ENCODE measurements around the gene KCNG2.

Gene KCNG2

GRCh38 chr18:79776674-79777073, 21.1 kb upstream of the KCNG2 start:
- H3K14ac ChIP-seq (ENCODE audit: low read length), result no peak overlapping the region
- H3K23ac ChIP-seq (ENCODE audit: low read length), result no peak overlapping the region
- no peak overlapping the region for H3K4ac ChIP-seq (ENCODE audit: low read depth, low read length)
- no peak overlapping the region for H2BK12ac ChIP-seq (ENCODE audit: low read length)
- H3K79me1 ChIP-seq (ENCODE audit: low read length), result no peaks in the 10 kb centered on the region
- H3K9me3 ChIP-seq (ENCODE audit: insufficient read depth, low read depth, low read length), result peaks cover 7% of the 10 kb centered on the region
- H3K4me3 ChIP-seq (ENCODE audit: low read depth, low read length), result no peak overlapping the region
- no peak overlapping the region for H2AFZ ChIP-seq (ENCODE audit: insufficient read depth, low read length, poor library complexity)
- no peak overlapping the region for H3K27ac ChIP-seq (ENCODE audit: low read depth, low read length)
- H3K27me3 ChIP-seq (ENCODE audit: insufficient read depth, low read length), result no peaks in the 10 kb centered on the region
- no peaks in the 10 kb centered on the region for H3K36me3 ChIP-seq (ENCODE audit: control insufficient read depth in 1 of 2, insufficient read depth in 2 of 2, low read length in 2 of 2)
- H4K91ac ChIP-seq (ENCODE audit: low read depth, low read length), result no peak overlapping the region
- no peak overlapping the region for H4K8ac ChIP-seq (ENCODE audit: low read depth, low read length)
- no peaks in the 10 kb centered on the region for H3K4me1 ChIP-seq (ENCODE audit: control insufficient read depth in 1 of 2, insufficient read depth in 2 of 2, low read length in 2 of 2)
- no peak overlapping the region for H2AK5ac ChIP-seq (ENCODE audit: low read length)
- no peak overlapping the region for H2BK120ac ChIP-seq (ENCODE audit: insufficient read depth, low read length, poor library complexity)
- DNase-seq, result no peak
- no CpG with 5 or more reads among the region's 2 CpGs for WGBS (ENCODE audit: extremely low coverage, insufficient coverage, insufficient read length)
- H2BK5ac ChIP-seq (ENCODE audit: low read depth, low read length, poor library complexity), result no peak overlapping the region
- H3K9ac ChIP-seq (ENCODE audit: low read length), result no peak overlapping the region
- no peak overlapping the region for H4K12ac ChIP-seq (ENCODE audit: low read depth, low read length)
- H3K79me2 ChIP-seq (ENCODE audit: control insufficient read depth, insufficient read depth, low read length, poor library complexity), result no peaks in the 10 kb centered on the region
- no peak overlapping the region for H3K4me2 ChIP-seq (ENCODE audit: low read length)
- H3K18ac ChIP-seq (ENCODE audit: low read length), result no peak overlapping the region

- no peak overlapping the region for H3K27ac ChIP-seq (ENCODE audit: low read depth, low read length)
- no peak overlapping the region for H3K4me3 ChIP-seq (ENCODE audit: low read depth, low read length)
- no peaks in the 10 kb centered on the region for H3K27me3 ChIP-seq (ENCODE audit: insufficient read depth, low read length)
- H3K4me2 ChIP-seq (ENCODE audit: low read length), result no peak overlapping the region
- no peaks in the 10 kb centered on the region for H3K4me1 ChIP-seq (ENCODE audit: control insufficient read depth in 1 of 2, insufficient read depth in 2 of 2, low read length in 2 of 2)
- no peak overlapping the region for H4K91ac ChIP-seq (ENCODE audit: low read depth, low read length)
- H3K18ac ChIP-seq (ENCODE audit: low read length), result no peak overlapping the region
- H3K9ac ChIP-seq (ENCODE audit: low read length), result no peak overlapping the region
- H3K9me3 ChIP-seq (ENCODE audit: insufficient read depth, low read depth, low read length), result peaks cover 6% of the 10 kb centered on the region
- no peaks in the 10 kb centered on the region for H3K79me2 ChIP-seq (ENCODE audit: control insufficient read depth, insufficient read depth, low read length, poor library complexity)
- no CpG with 5 or more reads among the region's 26 CpGs for WGBS (ENCODE audit: extremely low coverage, insufficient coverage, insufficient read length)
- no peak overlapping the region for H2AK5ac ChIP-seq (ENCODE audit: low read length)
- no peak overlapping the region for H2BK5ac ChIP-seq (ENCODE audit: low read depth, low read length, poor library complexity)
- H2BK120ac ChIP-seq (ENCODE audit: insufficient read depth, low read length, poor library complexity), result no peak overlapping the region
- H2BK12ac ChIP-seq (ENCODE audit: low read length), result no peak overlapping the region
- H3K79me1 ChIP-seq (ENCODE audit: low read length), result no peaks in the 10 kb centered on the region
- H3K14ac ChIP-seq (ENCODE audit: low read length), result no peak overlapping the region
- no peak overlapping the region for H3K4ac ChIP-seq (ENCODE audit: low read depth, low read length)
- H2AFZ ChIP-seq (ENCODE audit: insufficient read depth, low read length, poor library complexity), result no peak overlapping the region
- no peak overlapping the region for H4K12ac ChIP-seq (ENCODE audit: low read depth, low read length)
- no peak for DNase-seq
- H3K36me3 ChIP-seq (ENCODE audit: control insufficient read depth in 1 of 2, insufficient read depth in 2 of 2, low read length in 2 of 2), result no peaks in the 10 kb centered on the region
- no peak overlapping the region for H4K8ac ChIP-seq (ENCODE audit: low read depth, low read length)
- no peak overlapping the region for H3K23ac ChIP-seq (ENCODE audit: low read length)
Observed at GRCh38 chr18:79778291-79778791, 19.4 kb upstream of the KCNG2 start.

GRCh38 chr18:79779021-79779699, 18.6 kb upstream of the KCNG2 start:
- Histone ChIP-seq H3K4me2 (ENCODE audit: low read length) (no peak overlapping the region), H3K4me1 (ENCODE audit: control insufficient read depth in 1 of 2, insufficient read depth in 2 of 2, low read length in 2 of 2) (no peaks in the 10 kb centered on the region), H4K12ac (ENCODE audit: low read depth, low read length) (no peak overlapping the region), H3K79me1 (ENCODE audit: low read length) (no peaks in the 10 kb centered on the region), H3K4ac (ENCODE audit: low read depth, low read length) (no peak overlapping the region), H3K27me3 (ENCODE audit: insufficient read depth, low read length) (no peaks in the 10 kb centered on the region), H2BK12ac (ENCODE audit: low read length) (no peak overlapping the region), H3K36me3 (ENCODE audit: control insufficient read depth in 1 of 2, insufficient read depth in 2 of 2, low read length in 2 of 2) (no peaks in the 10 kb centered on the region), H4K8ac (ENCODE audit: low read depth, low read length) (no peak overlapping the region), H4K91ac (ENCODE audit: low read depth, low read length) (no peak overlapping the region), H3K18ac (ENCODE audit: low read length) (no peak overlapping the region), H3K23ac (ENCODE audit: low read length) (no peak overlapping the region), H2AK5ac (ENCODE audit: low read length) (no peak overlapping the region), H3K4me3 (ENCODE audit: low read depth, low read length) (no peak overlapping the region), H3K27ac (ENCODE audit: low read depth, low read length) (no peak overlapping the region), H2AFZ (ENCODE audit: insufficient read depth, low read length, poor library complexity) (no peak overlapping the region), H3K9ac (ENCODE audit: low read length) (no peak overlapping the region), H3K9me3 (ENCODE audit: insufficient read depth, low read depth, low read length) (peaks cover 8% of the 10 kb centered on the region), H3K14ac (ENCODE audit: low read length) (no peak overlapping the region), H3K79me2 (ENCODE audit: control insufficient read depth, insufficient read depth, low read length, poor library complexity) (no peaks in the 10 kb centered on the region), H2BK120ac (ENCODE audit: insufficient read depth, low read length, poor library complexity) (no peak overlapping the region), H2BK5ac (ENCODE audit: low read depth, low read length, poor library complexity) (no peak overlapping the region)
- no peak for DNase-seq
- no CpG with 5 or more reads among the region's 29 CpGs for WGBS (ENCODE audit: extremely low coverage, insufficient coverage, insufficient read length)

- no peak overlapping the region for H2BK120ac ChIP-seq (ENCODE audit: insufficient read depth, low read length, poor library complexity)
- no peak overlapping the region for H4K91ac ChIP-seq (ENCODE audit: low read depth, low read length)
- no peak overlapping the region for H3K27ac ChIP-seq (ENCODE audit: low read depth, low read length)
- H2BK12ac ChIP-seq (ENCODE audit: low read length), result no peak overlapping the region
- no peak overlapping the region for H3K4me3 ChIP-seq (ENCODE audit: low read depth, low read length)
- no peak overlapping the region for H3K18ac ChIP-seq (ENCODE audit: low read length)
- no peaks in the 10 kb centered on the region for H3K27me3 ChIP-seq (ENCODE audit: insufficient read depth, low read length)
- DNase-seq, result no peak
- no peak overlapping the region for H2BK5ac ChIP-seq (ENCODE audit: low read depth, low read length, poor library complexity)
- peaks cover 8% of the 10 kb centered on the region for H3K9me3 ChIP-seq (ENCODE audit: insufficient read depth, low read depth, low read length)
- H4K12ac ChIP-seq (ENCODE audit: low read depth, low read length), result no peak overlapping the region
- H3K4me1 ChIP-seq (ENCODE audit: control insufficient read depth in 1 of 2, insufficient read depth in 2 of 2, low read length in 2 of 2), result no peaks in the 10 kb centered on the region
- no peaks in the 10 kb centered on the region for H3K36me3 ChIP-seq (ENCODE audit: control insufficient read depth in 1 of 2, insufficient read depth in 2 of 2, low read length in 2 of 2)
- no CpG with 5 or more reads among the region's 18 CpGs for WGBS (ENCODE audit: extremely low coverage, insufficient coverage, insufficient read length)
- no peaks in the 10 kb centered on the region for H3K79me2 ChIP-seq (ENCODE audit: control insufficient read depth, insufficient read depth, low read length, poor library complexity)
- H3K4ac ChIP-seq (ENCODE audit: low read depth, low read length), result no peak overlapping the region
- no peak overlapping the region for H3K4me2 ChIP-seq (ENCODE audit: low read length)
- H2AK5ac ChIP-seq (ENCODE audit: low read length), result no peak overlapping the region
- no peak overlapping the region for H3K9ac ChIP-seq (ENCODE audit: low read length)
- no peak overlapping the region for H3K23ac ChIP-seq (ENCODE audit: low read length)
- H4K8ac ChIP-seq (ENCODE audit: low read depth, low read length), result no peak overlapping the region
- H3K79me1 ChIP-seq (ENCODE audit: low read length), result no peaks in the 10 kb centered on the region
- no peak overlapping the region for H3K14ac ChIP-seq (ENCODE audit: low read length)
- no peak overlapping the region for H2AFZ ChIP-seq (ENCODE audit: insufficient read depth, low read length, poor library complexity)
Observed at GRCh38 chr18:79779700-79780190, 18.0 kb upstream of the KCNG2 start.

Measured in trophoblast cell (in vitro differentiated cells and primary cell).